Tibial artery (tissue), 4 donors: ENCODE data around the gene DIPK1B.
"Not testable (repeated sequence)": the region's sequence is repeated elsewhere in the genome, so short reads cannot be mapped to it uniquely, and the experiment has no call there.

Experiments
- DNase-seq, 2 donors: peaks; one replicate each; pipeline ENCODE4 v3.0.0-alpha.2; 2019
- H3K27ac ChIP-seq, 2 donors: fragments of 200-600 bp; sonication (generic) in 1 of 2; 1 replicate in 1 of 2; 2 replicates in 1 of 2; pipeline ENCODE4 v1.5.1; 2018 to 2019; ENCODE audit warnings: mild to moderate bottlenecking in 1 of 2
- H3K27me3 ChIP-seq, 2 donors: fragments of 200-600 bp; sonication (generic) in 1 of 2; one replicate each; pipeline versions ENCODE4 v1.5.1 to v1.6.0; 2016 to 2019
- H3K36me3 ChIP-seq, 3 donors: fragments of 200-600 bp; sonication (generic) in 2 of 3; one replicate each; pipeline ENCODE4 v1.5.1; 2016 to 2019; ENCODE audit warnings: mild to moderate bottlenecking in 2 of 3
- H3K4me1 ChIP-seq, 4 donors: fragments of 200-600 bp; sonication (generic) in 2 of 4; 1 replicate in 3 of 4; 2 replicates in 1 of 4; pipeline ENCODE4 v1.5.1; 2016 to 2019
- H3K4me3 ChIP-seq, 2 donors: fragments of 200-600 bp; sonication (generic) in 1 of 2; 1 replicate in 1 of 2; 2 replicates in 1 of 2; pipeline ENCODE4 v1.5.1; 2018 to 2019; ENCODE audit warnings: mild to moderate bottlenecking in 2 of 2
- H3K9me3 ChIP-seq, 3 donors: fragments of 200-600 bp; sonication (generic) in 1 of 3; one replicate each; pipeline ENCODE4 v1.5.1; 2016 to 2019
- intact Hi-C: fragments of 100-400 bp; cut with DNase I; formaldehyde crosslinking; loops from one replicate; pipeline ENCODE4 v1.15.0; 2023; ENCODE audit warnings: low total_unique reads
- TF ChIP-seq, protein P1 (sequence below), 2 experiments: fragments of 200-600 bp in 1 of 2; fragments of 450-650 bp in 1 of 2; IDR thresholded peaks; one replicate each; pipeline ENCODE4 v1.5.1; 2017 to 2019; ENCODE audit warnings: antibody characterized with exemption in 2 of 2, mild to moderate bottlenecking in 1 of 2, moderate library complexity in 1 of 2

The DIPK1B gene

DNA sequence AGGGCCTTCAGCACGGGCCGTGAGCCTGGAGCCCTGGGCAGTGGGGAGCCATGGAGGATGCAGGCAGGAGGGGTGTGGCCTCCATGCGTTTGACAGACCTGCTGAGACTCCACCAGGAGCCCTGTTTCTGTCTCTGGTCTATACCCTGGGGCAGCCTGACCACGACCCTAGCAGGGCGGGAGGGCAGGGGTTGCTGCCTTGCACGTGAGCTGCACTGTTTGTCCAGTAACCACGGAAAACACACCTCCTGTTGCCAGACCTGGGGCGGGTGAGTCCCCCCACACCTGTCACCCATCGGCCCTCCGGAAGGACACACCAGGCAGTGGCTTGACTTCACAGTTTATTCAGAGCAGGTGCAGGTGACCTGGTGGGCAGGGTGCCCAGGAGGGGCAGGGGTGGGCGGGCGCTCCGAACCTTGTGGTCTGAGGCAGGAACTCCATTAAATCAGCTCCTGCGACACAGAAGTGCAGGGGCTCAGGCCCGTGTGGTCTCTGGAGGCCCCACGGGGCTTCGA lies 41.7 kb downstream of the DIPK1B start:
- Histone ChIP-seq H3K9me3 (peaks cover 0 to 11% (median 5%) of the 10 kb centered on the region in 3 donors), H3K27me3 (peaks cover 0 to 57% of the 10 kb centered on the region in 2 donors), H3K27ac (no peak overlapping the region), H3K36me3 (no peaks in the 10 kb centered on the region), H3K4me1 (no peaks in the 10 kb centered on the region), H3K4me3 (no peak overlapping the region)
- TF ChIP-seq, protein P1, sequence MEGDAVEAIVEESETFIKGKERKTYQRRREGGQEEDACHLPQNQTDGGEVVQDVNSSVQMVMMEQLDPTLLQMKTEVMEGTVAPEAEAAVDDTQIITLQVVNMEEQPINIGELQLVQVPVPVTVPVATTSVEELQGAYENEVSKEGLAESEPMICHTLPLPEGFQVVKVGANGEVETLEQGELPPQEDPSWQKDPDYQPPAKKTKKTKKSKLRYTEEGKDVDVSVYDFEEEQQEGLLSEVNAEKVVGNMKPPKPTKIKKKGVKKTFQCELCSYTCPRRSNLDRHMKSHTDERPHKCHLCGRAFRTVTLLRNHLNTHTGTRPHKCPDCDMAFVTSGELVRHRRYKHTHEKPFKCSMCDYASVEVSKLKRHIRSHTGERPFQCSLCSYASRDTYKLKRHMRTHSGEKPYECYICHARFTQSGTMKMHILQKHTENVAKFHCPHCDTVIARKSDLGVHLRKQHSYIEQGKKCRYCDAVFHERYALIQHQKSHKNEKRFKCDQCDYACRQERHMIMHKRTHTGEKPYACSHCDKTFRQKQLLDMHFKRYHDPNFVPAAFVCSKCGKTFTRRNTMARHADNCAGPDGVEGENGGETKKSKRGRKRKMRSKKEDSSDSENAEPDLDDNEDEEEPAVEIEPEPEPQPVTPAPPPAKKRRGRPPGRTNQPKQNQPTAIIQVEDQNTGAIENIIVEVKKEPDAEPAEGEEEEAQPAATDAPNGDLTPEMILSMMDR (IDR thresholded peaks at IDR 0.05) = no peak
- intact Hi-C loops = no loop called here
- DNase-seq = no peak

DNA sequence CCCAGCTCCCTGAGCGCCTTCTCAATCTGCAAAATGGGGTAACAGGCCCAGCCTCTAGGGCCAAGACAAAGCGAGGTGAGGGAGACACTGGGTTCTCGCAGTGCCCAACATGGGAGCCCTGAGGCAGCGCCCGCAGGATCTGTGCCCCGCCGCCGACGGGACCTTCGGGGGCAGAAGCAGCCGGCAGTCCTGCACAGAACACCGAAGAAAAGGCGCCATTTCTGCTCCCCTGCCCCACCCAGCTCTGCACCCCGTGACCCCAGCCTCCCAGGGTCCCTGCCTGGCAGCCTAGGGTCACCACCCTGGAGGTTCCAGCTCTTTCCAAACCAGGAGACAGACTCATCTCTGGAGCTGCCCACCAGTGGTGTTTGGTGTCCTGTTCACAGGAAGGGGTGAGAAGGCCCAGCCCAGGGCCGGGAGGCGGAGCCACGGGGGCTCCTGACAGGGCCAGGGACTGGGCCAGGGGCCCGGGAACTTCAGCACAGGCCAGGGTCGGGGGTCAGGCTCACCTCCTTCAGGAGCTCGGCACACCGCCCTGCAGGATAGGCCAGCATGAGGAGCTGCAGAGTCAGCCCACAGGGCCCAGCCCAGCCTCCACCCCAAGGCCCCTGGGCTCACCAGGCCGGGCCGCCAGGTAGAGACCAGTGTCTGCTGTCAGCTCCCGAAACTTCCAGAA lies 42.4 kb downstream of the DIPK1B start:
- Histone ChIP-seq H3K27me3 (peaks cover 0 to 58% of the 10 kb centered on the region in 2 donors), H3K36me3 (no peaks in the 10 kb centered on the region), H3K27ac (no peak overlapping the region), H3K4me3 (no peak overlapping the region), H3K9me3 (peaks cover 0 to 11% (median 5%) of the 10 kb centered on the region in 3 donors), H3K4me1 (no peaks in the 10 kb centered on the region)
- intact Hi-C loops = no loop called here
- DNase-seq = no peak
- TF ChIP-seq, protein P1 (IDR thresholded peaks at IDR 0.05) = no peak

DNA sequence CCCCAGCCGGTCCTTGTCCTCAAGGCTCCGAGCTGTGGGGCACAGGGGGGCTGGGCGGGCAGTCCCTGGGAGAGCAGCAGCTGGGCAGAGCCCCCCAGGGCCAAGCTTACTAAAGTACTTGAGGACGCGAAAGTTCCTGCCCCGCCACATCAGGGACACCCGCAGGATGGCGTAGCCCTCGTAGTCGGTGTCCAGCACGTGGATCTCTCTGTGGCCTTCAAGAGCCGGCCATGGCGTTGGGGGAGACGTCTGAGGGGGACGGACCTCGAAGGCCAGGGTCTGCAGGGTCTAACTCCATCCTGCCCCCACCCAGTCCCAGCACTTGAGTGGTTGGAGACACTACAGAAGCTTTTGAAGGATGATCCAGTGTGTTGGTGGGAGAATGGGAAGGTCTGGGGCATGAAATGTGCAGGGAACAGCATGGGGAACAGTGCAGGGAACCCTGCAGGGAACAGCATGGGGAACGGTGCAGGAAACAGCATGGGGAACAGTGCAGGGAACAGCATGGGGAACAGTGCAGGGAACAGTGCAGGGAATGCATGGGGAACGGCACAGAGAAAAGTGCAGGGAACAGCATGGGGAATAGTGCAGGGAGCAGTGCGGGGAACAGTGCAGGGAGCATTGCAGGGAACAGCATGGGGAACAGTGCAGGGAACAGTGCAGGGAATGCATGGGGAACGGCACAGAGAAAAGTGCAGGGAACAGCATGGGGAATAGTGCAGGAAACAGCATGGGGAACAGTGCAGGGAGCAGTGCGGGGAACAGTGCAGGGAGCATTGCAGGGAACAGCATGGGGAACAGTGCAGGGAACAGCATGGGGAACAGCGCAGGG lies 43.1 kb downstream of the DIPK1B start:
- DNase-seq, intact Hi-C loops: not testable (repeated sequence)

DNA sequence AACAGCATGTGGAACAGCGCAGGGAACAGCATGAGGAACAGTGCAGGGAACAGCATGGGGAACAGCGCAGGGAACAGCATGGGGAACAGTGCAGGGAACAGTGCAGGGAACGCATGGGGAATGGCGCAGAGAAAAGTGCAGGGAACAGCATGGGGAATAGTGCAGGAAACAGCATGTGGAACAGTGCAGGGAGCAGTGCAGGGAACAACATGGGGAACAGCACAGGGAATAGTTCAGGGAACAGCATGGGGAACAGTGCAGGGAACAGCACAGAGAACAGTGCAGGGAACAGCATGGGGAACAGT lies 43.7 kb downstream of the DIPK1B start:
- intact Hi-C loops = no loop called here
- Histone ChIP-seq H3K4me1 (peaks cover 0 to 8% (median 0%) of the 10 kb centered on the region in 4 donors), H3K27me3 (peaks cover 0 to 70% of the 10 kb centered on the region in 2 donors), H3K4me3 (no peak overlapping the region), H3K27ac (no peak overlapping the region), H3K36me3 (no peaks in the 10 kb centered on the region), H3K9me3 (peaks cover 0 to 11% (median 5%) of the 10 kb centered on the region in 3 donors)
- no peak for DNase-seq
- TF ChIP-seq, protein P1 (IDR thresholded peaks at IDR 0.05) = no peak

More for the DNA sequence above, 43.1 kb downstream of the DIPK1B start:
- Histone ChIP-seq H3K27me3 (peaks cover 0 to 66% of the 10 kb centered on the region in 2 donors), H3K9me3 (peaks cover 0 to 11% (median 5%) of the 10 kb centered on the region in 3 donors)
- H3K4me1 ChIP-seq, H3K4me3 ChIP-seq, H3K27ac ChIP-seq, H3K36me3 ChIP-seq: not testable (repeated sequence)

GRCh38 chr9:136756836-136757235 lies 44.5 kb downstream of the DIPK1B start:
- no peak overlapping the region for H3K27ac ChIP-seq
- intact Hi-C loops = no loop called here
- peaks cover 0 to 77% of the 10 kb centered on the region in 2 donors for H3K27me3 ChIP-seq
- no peaks in the 10 kb centered on the region for H3K36me3 ChIP-seq
- H3K4me3 ChIP-seq = no peak overlapping the region
- H3K9me3 ChIP-seq = peaks cover 0 to 6% (median 5%) of the 10 kb centered on the region in 3 donors
- TF ChIP-seq, protein P1 (IDR thresholded peaks at IDR 0.05) = no peak
- peaks cover 0 to 10% (median 0%) of the 10 kb centered on the region in 4 donors for H3K4me1 ChIP-seq
- DNase-seq = no peak

DNA sequence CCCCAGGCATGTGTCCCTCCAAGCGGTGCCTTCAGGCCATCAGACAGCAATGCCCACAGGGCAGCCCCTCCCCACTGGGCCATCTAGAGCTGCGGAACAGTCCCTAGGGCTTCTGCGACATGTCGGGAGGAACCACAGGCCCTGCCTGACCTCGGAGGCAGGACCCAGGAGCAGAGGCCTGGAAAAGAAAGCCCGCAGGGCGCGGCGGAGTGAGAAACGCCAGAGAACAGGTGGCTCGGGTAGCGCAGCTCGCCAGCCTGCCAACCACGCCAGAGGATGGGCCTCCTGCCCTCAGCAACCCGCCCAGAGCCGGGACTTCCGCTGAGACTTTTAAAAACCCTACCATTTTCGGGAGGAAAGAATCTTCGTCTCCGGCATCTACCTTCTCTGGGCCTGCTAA lies 45.0 kb downstream of the DIPK1B start:
- Histone ChIP-seq H3K27me3 (peaks cover 0 to 82% of the 10 kb centered on the region in 2 donors), H3K4me1 (peaks cover 0 to 10% (median 0%) of the 10 kb centered on the region in 4 donors), H3K4me3 (no peak overlapping the region), H3K36me3 (no peaks in the 10 kb centered on the region), H3K27ac (no peak overlapping the region), H3K9me3 (peaks cover 0 to 5% (median 4%) of the 10 kb centered on the region in 3 donors)
- intact Hi-C loops = no loop called here
- TF ChIP-seq, protein P1 (IDR thresholded peaks at IDR 0.05) = no peak
- no peak for DNase-seq
